Vagina (tissue), 2 donors: ENCODE measurements around the gene MINDY4.

Experiments
- CTCF ChIP-seq, 3 experiments: fragments of 450-650 bp in 2 of 3; fragments of 200-600 bp in 1 of 3; sonication (generic) in 1 of 3; IDR thresholded peaks; one replicate each; pipeline ENCODE4 v1.5.1; 2017 to 2019; ENCODE audit warnings: antibody characterized with exemption in 3 of 3, mild to moderate bottlenecking in 2 of 3, moderate library complexity in 2 of 3
- POLR2A ChIP-seq, 2 donors: fragments of 450-650 bp; IDR thresholded peaks; one replicate each; pipeline ENCODE4 v1.6.1; 2017; ENCODE audit warnings: antibody characterized with exemption in 2 of 2, mild to moderate bottlenecking in 2 of 2, moderate library complexity in 2 of 2
- POLR2AphosphoS5 ChIP-seq, 2 donors: sonication (generic); formaldehyde crosslinking; IDR thresholded peaks; one replicate each; pipeline ENCODE4 v1.9.0; 2017; ENCODE audit warnings: antibody characterized with exemption in 2 of 2, mild to moderate bottlenecking in 2 of 2, low read depth in 1 of 2; ENCODE audit not compliant: insufficient read depth in 1 of 2

- no peak for TF ChIP-seq POLR2A (IDR thresholded peaks at IDR 0.05)
- TF ChIP-seq CTCF (IDR thresholded peaks at IDR 0.05): no peak
- TF ChIP-seq POLR2AphosphoS5 (IDR thresholded peaks at IDR 0.05; ENCODE audit: insufficient read depth in 1 of 2, low read depth in 1 of 2): no peak
Measured at GRCh38 chr7:30842542-30843451, 71.6 kb downstream of the MINDY4 start.
